D341Med (cell line): ENCODE data around the gene EXTL1.
A peak's percentile ranks its signal among the peaks of the same experiment; 100 is the strongest.

Experiments
- DNase-seq: peaks from one replicate; pipeline ENCODE4 v3.0.0; 2012; ENCODE audit warnings: low spot score

The EXTL1 gene

GRCh38 chr1:26023009-26023408 lies 1.4 kb downstream of the EXTL1 start:
- no peak for DNase-seq

GRCh38 chr1:26023826-26024225 lies 2.3 kb downstream of the EXTL1 start:
- DNase-seq: no peak

- DNase-seq: no peak
Observed at GRCh38 chr1:26025060-26025459, 3.5 kb downstream of the EXTL1 start.

- DNase-seq: no peak
Observed at GRCh38 chr1:26025517-26025916, 3.9 kb downstream of the EXTL1 start.

- DNase-seq: no peak
Observed at GRCh38 chr1:26027716-26028489, 6.3 kb downstream of the EXTL1 start.

- DNase-seq: no peak
Observed at GRCh38 chr1:26028490-26028980, 7.0 kb downstream of the EXTL1 start.

- DNase-seq: no peak
Observed at GRCh38 chr1:26029054-26029863, 7.7 kb downstream of the EXTL1 start.

- no peak for DNase-seq
Observed at GRCh38 chr1:26029864-26030481, 8.4 kb downstream of the EXTL1 start.

- DNase-seq: no peak
Observed at GRCh38 chr1:26031196-26031595, 9.6 kb downstream of the EXTL1 start.

- no peak for DNase-seq
Observed at GRCh38 chr1:26031611-26032220, 10.1 kb downstream of the EXTL1 start.

GRCh38 chr1:26032656-26033357 lies 11.2 kb downstream of the EXTL1 start:
- no peak for DNase-seq

- peak; percentile 72 for DNase-seq
Observed at GRCh38 chr1:26034504-26035202, 13.1 kb downstream of the EXTL1 start.

GRCh38 chr1:26035203-26035958 lies 13.8 kb downstream of the EXTL1 start:
- DNase-seq: peak; percentile 98

- DNase-seq: peak; percentile 92
Observed at GRCh38 chr1:26035959-26036755, 14.6 kb downstream of the EXTL1 start.

GRCh38 chr1:26036756-26037281 lies 15.2 kb downstream of the EXTL1 start:
- DNase-seq: no peak

- DNase-seq: no peak
Observed at GRCh38 chr1:26037904-26038303, 16.3 kb downstream of the EXTL1 start.

GRCh38 chr1:26038477-26038876 lies 16.9 kb downstream of the EXTL1 start:
- DNase-seq: no peak

- no peak for DNase-seq
Observed at GRCh38 chr1:26038904-26039303, 17.3 kb downstream of the EXTL1 start.

- DNase-seq: no peak
Observed at GRCh38 chr1:26041401-26041800, 19.8 kb downstream of the EXTL1 start.
